HG03378 (cell line): ENCODE data around the gene MAN1C1.
"Not testable (repeated sequence)": the region's sequence is repeated elsewhere in the genome, so short reads cannot be mapped to it uniquely, and the experiment has no call there.

Experiments
- ATAC-seq: cut with Tn5 transposase; IDR thresholded peaks from one replicate; pipeline ENCODE4 v1.9.1; 2021; ENCODE audit warnings: mild to moderate bottlenecking, moderate library complexity; ENCODE audit not compliant: unreplicated experiment

MAN1C1 gene

GRCh38 chr1:25581764-25582163 is 34.8 kb upstream of the MAN1C1 start:
- no peak for ATAC-seq

GRCh38 chr1:25583519-25584370 is 32.8 kb upstream of the MAN1C1 start:
- no peak for ATAC-seq

GRCh38 chr1:25586181-25586588 is 30.4 kb upstream of the MAN1C1 start:
- ATAC-seq, result no peak

- ATAC-seq, result no peak
Observed at GRCh38 chr1:25587290-25587689, 29.3 kb upstream of the MAN1C1 start.

- not testable (repeated sequence) for ATAC-seq
Observed at GRCh38 chr1:25588224-25588623, 28.4 kb upstream of the MAN1C1 start.

GRCh38 chr1:25588786-25589185 is 27.8 kb upstream of the MAN1C1 start:
- ATAC-seq, result not testable (repeated sequence)

- no peak for ATAC-seq
Observed at GRCh38 chr1:25590096-25590824, 26.3 kb upstream of the MAN1C1 start.

GRCh38 chr1:25593861-25594260 is 22.7 kb upstream of the MAN1C1 start:
- no peak for ATAC-seq

GRCh38 chr1:25594971-25595370 is 21.6 kb upstream of the MAN1C1 start:
- ATAC-seq, result no peak

GRCh38 chr1:25596641-25597040 is 19.9 kb upstream of the MAN1C1 start:
- ATAC-seq, result not testable (repeated sequence)

GRCh38 chr1:25598879-25599278 is 17.7 kb upstream of the MAN1C1 start:
- ATAC-seq, result no peak

- ATAC-seq, result no peak
Observed at GRCh38 chr1:25599969-25600610, 16.5 kb upstream of the MAN1C1 start.

- not testable (repeated sequence) for ATAC-seq
Observed at GRCh38 chr1:25600971-25601699, 15.5 kb upstream of the MAN1C1 start.

- not testable (repeated sequence) for ATAC-seq
Observed at GRCh38 chr1:25603779-25604538, 12.6 kb upstream of the MAN1C1 start.

GRCh38 chr1:25607123-25607522 is 9.5 kb upstream of the MAN1C1 start:
- no peak for ATAC-seq

- peak; percentile 62 for ATAC-seq
Observed at GRCh38 chr1:25608488-25609178, 8.0 kb upstream of the MAN1C1 start.

- ATAC-seq, result no peak
Observed at GRCh38 chr1:25609921-25610320, 6.7 kb upstream of the MAN1C1 start.

GRCh38 chr1:25610822-25611630 is 5.6 kb upstream of the MAN1C1 start:
- no peak for ATAC-seq

- no peak for ATAC-seq
Observed at GRCh38 chr1:25611843-25612242, 4.7 kb upstream of the MAN1C1 start.
